Measurements from ENCODE around the gene AGAP6.
"Not testable (repeated sequence)": the region's sequence is repeated elsewhere in the genome, so short reads cannot be mapped to it uniquely, and the experiment has no call there.

AGAP6 gene

GRCh38 chr10:50025627-50026026, 37.4 kb downstream of the AGAP6 start:
- Histone ChIP-seq H3K27me3 (ENCODE audit: control insufficient read depth, insufficient read depth, low read length) (no peaks in the 10 kb centered on the region; the same call in 1 of the 2 replicates), H3K4me3 (ENCODE audit: low read depth, low read length) (no peak overlapping the region), H3K27ac (ENCODE audit: low read depth, low read length) (no peak overlapping the region), H3K9ac (ENCODE audit: low read length) (no peak overlapping the region), H3K36me3 (ENCODE audit: control insufficient read depth, insufficient read depth, low read length) (no peaks in the 10 kb centered on the region), H3K9me3 (ENCODE audit: control insufficient read depth, insufficient read depth, low read depth, low read length) (no peaks in the 10 kb centered on the region), H3K4me1 (ENCODE audit: control insufficient read depth, insufficient read depth, low read length) (no peaks in the 10 kb centered on the region)

GRCh38 chr10:50027195-50027594, 39.0 kb downstream of the AGAP6 start:
- Histone ChIP-seq H3K4me1 (ENCODE audit: control insufficient read depth, insufficient read depth, low read length) (no peaks in the 10 kb centered on the region), H3K9ac (ENCODE audit: low read length) (no peak overlapping the region), H3K27ac (ENCODE audit: low read depth, low read length) (no peak overlapping the region), H3K36me3 (ENCODE audit: control insufficient read depth, insufficient read depth, low read length) (no peaks in the 10 kb centered on the region), H3K27me3 (ENCODE audit: control insufficient read depth, insufficient read depth, low read length) (no peaks in the 10 kb centered on the region; the same call in 1 of the 2 replicates), H3K4me3 (ENCODE audit: low read depth, low read length) (no peak overlapping the region), H3K9me3 (ENCODE audit: control insufficient read depth, insufficient read depth, low read depth, low read length) (no peaks in the 10 kb centered on the region)

- H3K27ac ChIP-seq (ENCODE audit: low read depth, low read length) = no peak overlapping the region
- H3K9me3 ChIP-seq (ENCODE audit: control insufficient read depth, insufficient read depth, low read depth, low read length) = no peaks in the 10 kb centered on the region
- no peak overlapping the region for H3K9ac ChIP-seq (ENCODE audit: low read length)
- H3K4me1 ChIP-seq (ENCODE audit: control insufficient read depth, insufficient read depth, low read length) = no peaks in the 10 kb centered on the region; the same call in 1 of the 2 replicates
- no peak overlapping the region for H3K4me3 ChIP-seq (ENCODE audit: low read depth, low read length)
- H3K27me3 ChIP-seq (ENCODE audit: control insufficient read depth, insufficient read depth, low read length) = no peaks in the 10 kb centered on the region
- no peaks in the 10 kb centered on the region for H3K36me3 ChIP-seq (ENCODE audit: control insufficient read depth, insufficient read depth, low read length)
These were observed 45.3 kb downstream of the AGAP6 start for GRCh38 chr10:50033481-50033880.

GRCh38 chr10:50035337-50035736, 47.1 kb downstream of the AGAP6 start:
- not testable (repeated sequence) for H3K36me3 ChIP-seq (ENCODE audit: control insufficient read depth, insufficient read depth, low read length); H3K27me3 ChIP-seq (ENCODE audit: control insufficient read depth, insufficient read depth, low read length); H3K4me3 ChIP-seq (ENCODE audit: low read depth, low read length); H3K9me3 ChIP-seq (ENCODE audit: control insufficient read depth, insufficient read depth, low read depth, low read length); H3K9ac ChIP-seq (ENCODE audit: low read length); H3K27ac ChIP-seq (ENCODE audit: low read depth, low read length); H3K4me1 ChIP-seq (ENCODE audit: control insufficient read depth, insufficient read depth, low read length)

GRCh38 chr10:50044941-50045664, 56.9 kb downstream of the AGAP6 start:
- H3K4me1 ChIP-seq (ENCODE audit: control insufficient read depth, insufficient read depth, low read length) = no peaks in the 10 kb centered on the region
- H3K27me3 ChIP-seq (ENCODE audit: control insufficient read depth, insufficient read depth, low read length) = no peaks in the 10 kb centered on the region
- H3K9ac ChIP-seq (ENCODE audit: low read length) = no peak overlapping the region
- no peak overlapping the region for H3K4me3 ChIP-seq (ENCODE audit: low read depth, low read length)
- H3K27ac ChIP-seq (ENCODE audit: low read depth, low read length) = no peak overlapping the region
- H3K36me3 ChIP-seq (ENCODE audit: control insufficient read depth, insufficient read depth, low read length) = no peaks in the 10 kb centered on the region
- no peaks in the 10 kb centered on the region for H3K9me3 ChIP-seq (ENCODE audit: control insufficient read depth, insufficient read depth, low read depth, low read length)

- not testable (repeated sequence) for H3K27ac ChIP-seq (ENCODE audit: low read depth, low read length); H3K27me3 ChIP-seq (ENCODE audit: control insufficient read depth, insufficient read depth, low read length); H3K9me3 ChIP-seq (ENCODE audit: control insufficient read depth, insufficient read depth, low read depth, low read length); H3K36me3 ChIP-seq (ENCODE audit: control insufficient read depth, insufficient read depth, low read length); H3K4me1 ChIP-seq (ENCODE audit: control insufficient read depth, insufficient read depth, low read length); H3K4me3 ChIP-seq (ENCODE audit: low read depth, low read length); H3K9ac ChIP-seq (ENCODE audit: low read length)
These were observed 58.3 kb downstream of the AGAP6 start for GRCh38 chr10:50046457-50046856.

- not testable (repeated sequence) for H3K9ac ChIP-seq (ENCODE audit: low read length); H3K27ac ChIP-seq (ENCODE audit: low read depth, low read length); H3K9me3 ChIP-seq (ENCODE audit: control insufficient read depth, insufficient read depth, low read depth, low read length); H3K27me3 ChIP-seq (ENCODE audit: control insufficient read depth, insufficient read depth, low read length); H3K4me1 ChIP-seq (ENCODE audit: control insufficient read depth, insufficient read depth, low read length); H3K36me3 ChIP-seq (ENCODE audit: control insufficient read depth, insufficient read depth, low read length); H3K4me3 ChIP-seq (ENCODE audit: low read depth, low read length)
These were observed 59.4 kb downstream of the AGAP6 start for GRCh38 chr10:50047594-50047993.

- not testable (repeated sequence) for H3K27me3 ChIP-seq (ENCODE audit: control insufficient read depth, insufficient read depth, low read length); H3K9ac ChIP-seq (ENCODE audit: low read length); H3K27ac ChIP-seq (ENCODE audit: low read depth, low read length)
These were observed 63.9 kb downstream of the AGAP6 start for GRCh38 chr10:50051995-50052660.

GRCh38 chr10:50052778-50053376, 64.7 kb downstream of the AGAP6 start:
- not testable (repeated sequence) for H3K9ac ChIP-seq (ENCODE audit: low read length); H3K27me3 ChIP-seq (ENCODE audit: control insufficient read depth, insufficient read depth, low read length); H3K36me3 ChIP-seq (ENCODE audit: control insufficient read depth, insufficient read depth, low read length); H3K9me3 ChIP-seq (ENCODE audit: control insufficient read depth, insufficient read depth, low read depth, low read length); H3K27ac ChIP-seq (ENCODE audit: low read depth, low read length); H3K4me3 ChIP-seq (ENCODE audit: low read depth, low read length); H3K4me1 ChIP-seq (ENCODE audit: control insufficient read depth, insufficient read depth, low read length)

More at GRCh38 chr10:50051995-50052660, 63.9 kb downstream of the AGAP6 start:
- not testable (repeated sequence) for H3K4me1 ChIP-seq (ENCODE audit: control insufficient read depth, insufficient read depth, low read length); H3K9me3 ChIP-seq (ENCODE audit: control insufficient read depth, insufficient read depth, low read depth, low read length); H3K4me3 ChIP-seq (ENCODE audit: low read depth, low read length); H3K36me3 ChIP-seq (ENCODE audit: control insufficient read depth, insufficient read depth, low read length)

- not testable (repeated sequence) for H3K9me3 ChIP-seq (ENCODE audit: control insufficient read depth, insufficient read depth, low read depth, low read length); H3K4me3 ChIP-seq (ENCODE audit: low read depth, low read length); H3K9ac ChIP-seq (ENCODE audit: low read length); H3K36me3 ChIP-seq (ENCODE audit: control insufficient read depth, insufficient read depth, low read length); H3K27me3 ChIP-seq (ENCODE audit: control insufficient read depth, insufficient read depth, low read length); H3K27ac ChIP-seq (ENCODE audit: low read depth, low read length); H3K4me1 ChIP-seq (ENCODE audit: control insufficient read depth, insufficient read depth, low read length)
These were observed 67.5 kb downstream of the AGAP6 start for GRCh38 chr10:50055494-50056292.

GRCh38 chr10:50056654-50057053, 68.4 kb downstream of the AGAP6 start:
- not testable (repeated sequence) for H3K27me3 ChIP-seq (ENCODE audit: control insufficient read depth, insufficient read depth, low read length); H3K27ac ChIP-seq (ENCODE audit: low read depth, low read length); H3K36me3 ChIP-seq (ENCODE audit: control insufficient read depth, insufficient read depth, low read length); H3K4me1 ChIP-seq (ENCODE audit: control insufficient read depth, insufficient read depth, low read length); H3K9ac ChIP-seq (ENCODE audit: low read length); H3K4me3 ChIP-seq (ENCODE audit: low read depth, low read length); H3K9me3 ChIP-seq (ENCODE audit: control insufficient read depth, insufficient read depth, low read depth, low read length)

All from HUES6 (cell line).